Stomach (tissue), 9 donors: ENCODE measurements around the gene PLA2G12A. TPM values are rescaled to one million over a fixed set of nuclear protein-coding genes. Genes with fewer than 3 reads are reported as not detected.

ENCODE experiments used
- DNase-seq, 2 donors: peaks; one replicate each; pipeline versions ENCODE4 v3.0.0 to v3.0.0-alpha.2; 2013 to 2019
- H3K27ac ChIP-seq, 5 donors: fragments of 200-600 bp in 4 of 5; sonication (generic) in 4 of 5; one replicate each; pipeline ENCODE4 v1.5.1; 2013 to 2019; ENCODE audit warnings: mild to moderate bottlenecking in 1 of 5, moderate library complexity in 1 of 5
- H3K27me3 ChIP-seq, 3 donors: fragments of 200-600 bp; sonication (generic); one replicate each; pipeline ENCODE4 v1.5.1; 2017 to 2019; ENCODE audit warnings: mixed run types in 1 of 3
- H3K36me3 ChIP-seq, 4 donors: fragments of 200-600 bp; sonication (generic); 1 replicate in 3 of 4; 2 replicates in 1 of 4; pipeline ENCODE4 v1.5.1; 2016 to 2019
- H3K4me1 ChIP-seq, 4 donors: fragments of 200-600 bp; sonication (generic); one replicate each; pipeline ENCODE4 v1.5.1; 2016 to 2019
- H3K4me3 ChIP-seq, 4 donors: fragments of 200-600 bp; sonication (generic) in 3 of 4; one replicate each; pipeline ENCODE4 v1.5.1; 2016 to 2019; ENCODE audit warnings: mild to moderate bottlenecking in 1 of 4
- H3K9me3 ChIP-seq, 4 donors: fragments of 200-600 bp; sonication (generic); one replicate each; pipeline ENCODE4 v1.5.1; 2016 to 2019
- CTCF ChIP-seq, 7 experiments: fragments of 450-650 bp in 4 of 7; fragments of 200-600 bp in 3 of 7; sonication (generic) in 3 of 7; IDR thresholded peaks; one replicate each; pipeline ENCODE4 v1.5.1; 2016 to 2019; ENCODE audit warnings: antibody characterized with exemption in 7 of 7, control low read depth in 2 of 7, mild to moderate bottlenecking in 1 of 7
- EP300 ChIP-seq: sonication (generic); formaldehyde crosslinking; IDR thresholded peaks from one replicate; pipeline ENCODE4 v1.6.1; 2017; ENCODE audit warnings: antibody characterized with exemption
- POLR2A ChIP-seq, 4 donors: fragments of 450-650 bp; IDR thresholded peaks; one replicate each; pipeline ENCODE4 v1.6.1; 2016; ENCODE audit warnings: antibody characterized with exemption in 4 of 4, control low read depth in 2 of 4, mild to moderate bottlenecking in 1 of 4, moderate library complexity in 1 of 4
- POLR2AphosphoS5 ChIP-seq, 3 donors: sonication (generic); formaldehyde crosslinking; IDR thresholded peaks; one replicate each; pipeline ENCODE4 v1.6.1; 2016; ENCODE audit warnings: antibody characterized with exemption in 3 of 3
- WGBS, 5 donors: extraction: QIAGEN DNeasy Blood & Tissue Kit in 3 of 5; methylation state at CpG; one replicate each; pipeline versions ENCODE4 v1.1.5 to v1.1.7; 2013 to 2018; 5-methylcytosine and 5-hydroxymethylcytosine counted together
- intact Hi-C: fragments of 100-400 bp; cut with DNase I; formaldehyde crosslinking; loops from one replicate; pipeline ENCODE4 v1.15.1; 2023; ENCODE audit warnings: low total_unique reads
- polyA plus RNA-seq, 3 donors: library from polyadenylated mRNA; stranded (reverse); fragments of 200-250 nt; gene quantifications; one replicate each; pipeline ENCODE4 v1.2.3, GENCODE V29; 2013
- total RNA-seq, 5 donors: library from RNA; depleted of rRNA; stranded (reverse); fragments of >200 nt; gene quantifications; one replicate each; pipeline versions ENCODE4 v1.1.0 to v1.2.3, GENCODE V29; 2014 to 2016
- donor health status: healthy with polysubstance abuse.
- donor health status: Bipolar disorder and iron deficiency.
- donor health status: healthy.

PLA2G12A gene
- total and polyA plus RNA-seq, 8 donors: 3.5 to 95.9 (median 10.6) TPM

GRCh38 chr4:109698656-109699055 is 31.2 kb downstream of the PLA2G12A start:
- no peaks in the 10 kb centered on the region for H3K27me3 ChIP-seq
- no peaks in the 10 kb centered on the region for H3K9me3 ChIP-seq
- WGBS, 5 donors: 97 to 100% (median 100%) methylated on average over 1 of the region's 1 CpG
- DNase-seq: no peak
- TF ChIP-seq CTCF (IDR thresholded peaks at IDR 0.05): no peak
- TF ChIP-seq POLR2A (IDR thresholded peaks at IDR 0.05): no peak
- no peak for TF ChIP-seq EP300
- no peak for TF ChIP-seq POLR2AphosphoS5 (IDR thresholded peaks at IDR 0.05)
- peaks cover 12 to 32% (median 18%) of the 10 kb centered on the region in 4 donors for H3K4me1 ChIP-seq
- H3K4me3 ChIP-seq: no peak overlapping the region
- intact Hi-C loops: loop anchor here (10.0 kb wide), 1 partner anchor 116 kb away; the partner anchor contains the start of gene GAR1
- peaks cover 5 to 45% (median 40%) of the 10 kb centered on the region in 4 donors for H3K36me3 ChIP-seq
- H3K27ac ChIP-seq: no peak overlapping the region

- DNase-seq: no peak
- Histone ChIP-seq H3K4me1 (no peaks in the 10 kb centered on the region), H3K27me3 (no peaks in the 10 kb centered on the region), H3K4me3 (no peak overlapping the region), H3K36me3 (peaks cover 13 to 91% (median 90%) of the 10 kb centered on the region in 4 donors), H3K9me3 (no peaks in the 10 kb centered on the region), H3K27ac (no peak overlapping the region)
- TF ChIP-seq POLR2AphosphoS5 (IDR thresholded peaks at IDR 0.05): no peak
- TF ChIP-seq CTCF (IDR thresholded peaks at IDR 0.05): no peak
- 86 to 92% (median 88%) methylated on average over 1 of the region's 1 CpG for WGBS, 5 donors
- intact Hi-C loops: loop anchor here (10.0 kb wide), 1 partner anchor 123 kb away; the partner anchor contains the start of gene GAR1
These were observed 38.4 kb downstream of the PLA2G12A start for GRCh38 chr4:109691411-109691920.

GRCh38 chr4:109690690-109691410 is 39.0 kb downstream of the PLA2G12A start:
- no peak for TF ChIP-seq POLR2AphosphoS5 (IDR thresholded peaks at IDR 0.05)
- TF ChIP-seq CTCF (IDR thresholded peaks at IDR 0.05): no peak
- no peak for TF ChIP-seq POLR2A (IDR thresholded peaks at IDR 0.05)
- TF ChIP-seq EP300: no peak
- intact Hi-C loops: loop anchor here (10.0 kb wide), 1 partner anchor 124 kb away; the partner anchor contains the start of gene GAR1
- Histone ChIP-seq H3K27me3 (no peaks in the 10 kb centered on the region), H3K4me1 (no peaks in the 10 kb centered on the region), H3K4me3 (no peak overlapping the region), H3K36me3 (peaks cover 13 to 90% (median 88%) of the 10 kb centered on the region in 4 donors), H3K9me3 (no peaks in the 10 kb centered on the region), H3K27ac (no peak overlapping the region)
- 71 to 78% (median 74%) methylated on average over 6 of the region's 6 CpGs for WGBS, 5 donors
- no peak for DNase-seq

GRCh38 chr4:109684727-109685126 is 45.1 kb downstream of the PLA2G12A start:
- intact Hi-C loops: loop anchor here (10.0 kb wide), 1 partner anchor 260 kb away; no protein-coding TSS in a partner anchor
- Histone ChIP-seq H3K36me3 (peaks cover 7 to 47% (median 42%) of the 10 kb centered on the region in 4 donors), H3K4me3 (no peak overlapping the region), H3K27ac (no peak overlapping the region), H3K4me1 (no peaks in the 10 kb centered on the region), H3K9me3 (no peaks in the 10 kb centered on the region), H3K27me3 (no peaks in the 10 kb centered on the region)
- no peak for DNase-seq
- TF ChIP-seq CTCF (IDR thresholded peaks at IDR 0.05) (no peak), POLR2A (IDR thresholded peaks at IDR 0.05) (no peak), POLR2AphosphoS5 (IDR thresholded peaks at IDR 0.05) (no peak), EP300 (no peak)
